Upper lobe of left lung (tissue), 4 donors: Measurements from ENCODE around the gene FCMR.

Experiments used
- CTCF ChIP-seq, 6 experiments: fragments of 450-650 bp in 4 of 6; fragments of 200-600 bp in 2 of 6; sonication (generic) in 2 of 6; IDR thresholded peaks; one replicate each; pipeline ENCODE4 v1.5.1; 2016 to 2019; ENCODE audit warnings: antibody characterized with exemption in 6 of 6
- POLR2A ChIP-seq, 4 donors: fragments of 450-650 bp; IDR thresholded peaks; one replicate each; pipeline ENCODE4 v1.5.1; 2016 to 2017; ENCODE audit warnings: antibody characterized with exemption in 4 of 4, mild to moderate bottlenecking in 2 of 4
- POLR2AphosphoS5 ChIP-seq, 2 donors: sonication (generic); formaldehyde crosslinking; IDR thresholded peaks; one replicate each; pipeline ENCODE4 v1.5.1; 2017; ENCODE audit warnings: antibody characterized with exemption in 2 of 2

GRCh38 chr1:206953626-206954025 is 31.9 kb upstream of the FCMR start:
- TF ChIP-seq CTCF (IDR thresholded peaks at IDR 0.05) (no peak), POLR2AphosphoS5 (IDR thresholded peaks at IDR 0.05) (no peak), POLR2A (IDR thresholded peaks at IDR 0.05) (no peak)
